ENCODE measurements around the gene NAP1L5. TPM values are rescaled to one million over a fixed set of nuclear protein-coding genes. Genes with fewer than 3 reads are reported as not detected.

NAP1L5 gene
- total RNA-seq, 1 donor from 2014 or later = 2.2 TPM

- no peak for DNase-seq (ENCODE audit: low read depth in 2 of 2)
Measured at GRCh38 chr4:88722828-88723227, 25.2 kb upstream of the NAP1L5 start.

- DNase-seq (ENCODE audit: low read depth in 2 of 2) = no peak
Measured at GRCh38 chr4:88722276-88722780, 24.7 kb upstream of the NAP1L5 start.

- no peak for DNase-seq (ENCODE audit: low read depth in 2 of 2)
Measured at GRCh38 chr4:88720451-88721428, 23.1 kb upstream of the NAP1L5 start.

GRCh38 chr4:88719381-88719780 lies 21.8 kb upstream of the NAP1L5 start:
- no peak for DNase-seq (ENCODE audit: low read depth in 2 of 2)

GRCh38 chr4:88718098-88718497 lies 20.5 kb upstream of the NAP1L5 start:
- DNase-seq (ENCODE audit: low read depth in 2 of 2) = no peak

- no peak for DNase-seq (ENCODE audit: low read depth in 2 of 2)
Measured at GRCh38 chr4:88713782-88714181, 16.2 kb upstream of the NAP1L5 start.

GRCh38 chr4:88709989-88710388 lies 12.4 kb upstream of the NAP1L5 start:
- no peak for DNase-seq (ENCODE audit: low read depth in 2 of 2)

- DNase-seq (ENCODE audit: low read depth in 2 of 2) = peak; percentile 66 to 68
Measured at GRCh38 chr4:88706574-88706973, 8.9 kb upstream of the NAP1L5 start.

GRCh38 chr4:88705805-88706492 lies 8.3 kb upstream of the NAP1L5 start:
- DNase-seq (ENCODE audit: low read depth in 2 of 2) = peak in 1 of 2 donors; percentile 41

- DNase-seq (ENCODE audit: low read depth in 2 of 2) = no peak
Measured at GRCh38 chr4:88705223-88705622, 7.6 kb upstream of the NAP1L5 start.

GRCh38 chr4:88702782-88703181 lies 5.2 kb upstream of the NAP1L5 start:
- no peak for DNase-seq (ENCODE audit: low read depth in 2 of 2)

GRCh38 chr4:88698519-88698918 lies 890 bp upstream of the NAP1L5 start:
- DNase-seq (ENCODE audit: low read depth in 2 of 2) = no peak

GRCh38 chr4:88697141-88697540 lies 488 bp downstream of the NAP1L5 start:
- peak; percentile 3 to 37 for DNase-seq (ENCODE audit: low read depth in 2 of 2)

GRCh38 chr4:88696630-88697029 lies 999 bp downstream of the NAP1L5 start:
- peak in 1 of 2 donors; percentile 16 for DNase-seq (ENCODE audit: low read depth in 2 of 2)

GRCh38 chr4:88693792-88694191 lies 3.8 kb downstream of the NAP1L5 start:
- DNase-seq (ENCODE audit: low read depth in 2 of 2) = peak; percentile 55 to 68

- peak; percentile 52 to 78 for DNase-seq (ENCODE audit: low read depth in 2 of 2)
Measured at GRCh38 chr4:88690355-88690754, 7.3 kb downstream of the NAP1L5 start.

GRCh38 chr4:88681209-88681608 lies 16.4 kb downstream of the NAP1L5 start:
- no peak for DNase-seq (ENCODE audit: low read depth in 2 of 2)

- no peak for DNase-seq (ENCODE audit: low read depth in 2 of 2)
Measured at GRCh38 chr4:88675543-88675942, 22.1 kb downstream of the NAP1L5 start.

GRCh38 chr4:88674979-88675378 lies 22.6 kb downstream of the NAP1L5 start:
- DNase-seq (ENCODE audit: low read depth in 2 of 2) = peak in 1 of 2 donors; percentile 17

GRCh38 chr4:88674565-88674964 lies 23.1 kb downstream of the NAP1L5 start:
- no peak for DNase-seq (ENCODE audit: low read depth in 2 of 2)

- DNase-seq (ENCODE audit: low read depth in 2 of 2) = no peak
Measured at GRCh38 chr4:88673886-88674285, 23.7 kb downstream of the NAP1L5 start.

- DNase-seq (ENCODE audit: low read depth in 2 of 2) = peak; percentile 58 to 62
Measured at GRCh38 chr4:88672987-88673386, 24.6 kb downstream of the NAP1L5 start.
